Adrenal gland (tissue), 5 donors: ENCODE data around the gene ZNF414.

Experiments
- CTCF ChIP-seq, 6 experiments: fragments of 450-650 bp in 4 of 6; fragments of 200-600 bp in 2 of 6; sonication (generic) in 1 of 6; IDR thresholded peaks; 1 replicate in 5 of 6; 2 replicates in 1 of 6; pipeline versions ENCODE4 v1.5.1 to v1.8.0; 2016 to 2021; ENCODE audit warnings: antibody characterized with exemption in 6 of 6, mild to moderate bottlenecking in 2 of 6, moderate library complexity in 1 of 6
- POLR2A ChIP-seq, 2 donors: fragments of 450-650 bp; IDR thresholded peaks; one replicate each; pipeline ENCODE4 v1.6.1; 2017; ENCODE audit warnings: antibody characterized with exemption in 2 of 2, mild to moderate bottlenecking in 2 of 2, moderate library complexity in 1 of 2
- donor health status: DM: no; HTN: no; CAD: no.

- TF ChIP-seq CTCF (IDR thresholded peaks at IDR 0.05) (no peak), POLR2A (IDR thresholded peaks at IDR 0.05) (no peak)
Observed at GRCh38 chr19:8473648-8474476, 40.1 kb downstream of the ZNF414 start.
